Measurements from ENCODE around the gene MRPL50.

The MRPL50 gene

GRCh38 chr9:101398068-101398929 lies at the start of gene MRPL50, which contains the start of gene ZNF189:
MRPL50 (minus strand) TSS chr9:101398618; CDS start chr9:101398592, 26 bp downstream.
ZNF189 (plus strand) TSS chr9:101398851; CDS start chr9:101399157, 306 bp downstream.
- peak; percentile 97 for DNase-seq

GRCh38 chr9:101446732-101447131 lies 48.3 kb upstream of the MRPL50 start:
- DNase-seq: no peak

GRCh38 chr9:101445353-101446029 lies 47.1 kb upstream of the MRPL50 start:
- no peak for DNase-seq

- DNase-seq: peak; percentile 59
Observed at GRCh38 chr9:101443364-101443771, 45.0 kb upstream of the MRPL50 start.

- no peak for DNase-seq
Observed at GRCh38 chr9:101442736-101443135, 44.3 kb upstream of the MRPL50 start.

- no peak for DNase-seq
Observed at GRCh38 chr9:101442318-101442717, 43.9 kb upstream of the MRPL50 start.

- DNase-seq: no peak
Observed at GRCh38 chr9:101440714-101441230, 42.4 kb upstream of the MRPL50 start.

GRCh38 chr9:101438523-101438922 lies 40.1 kb upstream of the MRPL50 start:
- no peak for DNase-seq

- DNase-seq: no peak
Observed at GRCh38 chr9:101437806-101438232, 39.4 kb upstream of the MRPL50 start.

- no peak for DNase-seq
Observed at GRCh38 chr9:101435601-101436079, 37.2 kb upstream of the MRPL50 start, which contains the start of gene ALDOB. ALDOB (minus strand) TSS chr9:101435774; CDS start chr9:101430887, 4,887 bp downstream.

GRCh38 chr9:101434998-101435397 lies 36.6 kb upstream of the MRPL50 start:
- no peak for DNase-seq

GRCh38 chr9:101433229-101433628 lies 34.8 kb upstream of the MRPL50 start:
- no peak for DNase-seq

- no peak for DNase-seq
Observed at GRCh38 chr9:101432740-101433139, 34.3 kb upstream of the MRPL50 start.

- DNase-seq: no peak
Observed at GRCh38 chr9:101432171-101432570, 33.8 kb upstream of the MRPL50 start.

- no peak for DNase-seq
Observed at GRCh38 chr9:101429736-101430135, 31.3 kb upstream of the MRPL50 start.

- no peak for DNase-seq
Observed at GRCh38 chr9:101428909-101429308, 30.5 kb upstream of the MRPL50 start.

GRCh38 chr9:101427957-101428655 lies 29.7 kb upstream of the MRPL50 start:
- DNase-seq: no peak

- no peak for DNase-seq
Observed at GRCh38 chr9:101427358-101427757, 28.9 kb upstream of the MRPL50 start.

- DNase-seq: no peak
Observed at GRCh38 chr9:101421653-101422065, 23.2 kb upstream of the MRPL50 start.

GRCh38 chr9:101419863-101420262 lies 21.4 kb upstream of the MRPL50 start:
- no peak for DNase-seq

- DNase-seq: no peak
Observed at GRCh38 chr9:101418518-101419430, 20.4 kb upstream of the MRPL50 start.

GRCh38 chr9:101417977-101418376 lies 19.6 kb upstream of the MRPL50 start:
- DNase-seq: no peak

Data from NCI-H1105 (cell line).